DMS114 treated with DMSO at 0.1 percent for 48 hours (cell line): ENCODE measurements around the gene HNRNPA2B1.
"Not testable (repeated sequence)": the region's sequence is repeated elsewhere in the genome, so short reads cannot be mapped to it uniquely, and the experiment has no call there.

ENCODE experiments used
- DNase-seq: peaks from one replicate; lab custom pipeline; 2025; ENCODE audit not compliant: unreplicated experiment; lab: John Stamatoyannopoulos, UW

The HNRNPA2B1 gene

DNA sequence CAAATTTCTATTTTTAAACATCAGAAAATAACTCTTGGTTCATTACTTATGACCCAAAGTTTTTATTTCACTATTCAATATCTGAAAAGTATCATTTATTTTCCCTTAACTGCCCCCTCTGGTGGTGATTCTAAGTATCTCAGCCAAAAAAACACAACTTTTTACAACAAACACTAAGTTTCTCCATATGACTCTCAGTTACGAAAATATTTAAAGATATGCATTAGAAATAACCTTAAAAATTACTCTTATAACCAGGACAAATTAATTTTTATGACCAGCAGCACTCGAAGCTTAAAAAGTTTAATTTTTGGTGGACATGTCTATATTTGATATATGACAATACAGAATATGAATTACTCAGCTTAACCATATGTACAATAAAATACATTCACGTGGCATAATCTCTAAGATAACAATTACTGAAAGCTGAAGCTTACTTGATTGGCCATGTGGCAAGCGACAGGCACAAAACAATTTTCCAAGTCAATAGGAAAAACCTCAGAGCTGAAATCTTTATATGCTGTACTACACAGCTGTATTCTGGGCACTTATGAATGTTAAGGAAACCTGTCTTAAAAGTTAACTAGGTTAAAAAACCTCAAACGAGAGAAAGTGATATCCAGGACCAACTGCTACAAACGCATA is 2.3 kb downstream of the HNRNPA2B1 start:
- peak; percentile 43 for DNase-seq

- DNase-seq = no peak
Observed at GRCh38 chr7:26197153-26198115, 3.1 kb downstream of the HNRNPA2B1 start.

GRCh38 chr7:26195867-26196657 is 4.5 kb downstream of the HNRNPA2B1 start:
- DNase-seq = no peak

- no peak for DNase-seq
Observed at GRCh38 chr7:26195182-26195581, 5.4 kb downstream of the HNRNPA2B1 start.

GRCh38 chr7:26194764-26195163 is 5.8 kb downstream of the HNRNPA2B1 start:
- DNase-seq = not testable (repeated sequence)

GRCh38 chr7:26193432-26194207 is 6.9 kb downstream of the HNRNPA2B1 start:
- no peak for DNase-seq

DNA sequence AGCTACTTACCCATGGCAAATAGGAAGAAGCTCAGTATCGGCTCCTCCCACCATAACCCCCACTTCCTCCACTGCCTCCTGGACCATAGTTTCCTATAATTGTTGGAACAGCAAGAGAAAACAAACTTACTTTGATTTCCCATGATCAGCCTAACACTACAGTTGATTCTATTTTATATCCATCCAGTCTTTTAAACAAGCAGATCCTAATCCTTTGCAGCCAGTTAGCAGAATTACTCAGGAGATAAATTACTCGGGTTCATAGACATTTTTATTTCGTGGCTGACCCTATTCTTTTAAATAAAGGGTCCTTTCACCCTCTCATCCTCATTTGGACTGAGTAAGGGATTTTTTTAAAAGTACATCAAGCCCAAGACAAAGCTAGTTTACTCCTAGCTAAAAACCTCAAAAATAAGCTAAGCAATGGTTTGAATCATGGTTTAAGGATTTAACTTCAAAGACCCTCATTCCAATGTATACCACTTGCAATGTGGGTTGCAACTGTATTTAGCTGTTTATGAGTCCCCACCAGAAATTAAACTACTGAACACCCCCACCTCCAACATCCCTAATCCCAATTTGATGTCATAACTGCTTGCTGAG is 8.0 kb downstream of the HNRNPA2B1 start:
- no peak for DNase-seq

- no peak for DNase-seq
Observed at GRCh38 chr7:26191974-26192479, 8.5 kb downstream of the HNRNPA2B1 start.

GRCh38 chr7:26191233-26191973 is 9.1 kb downstream of the HNRNPA2B1 start:
- DNase-seq = no peak

GRCh38 chr7:26190417-26190869 is 10.1 kb downstream of the HNRNPA2B1 start:
- DNase-seq = no peak

DNA sequence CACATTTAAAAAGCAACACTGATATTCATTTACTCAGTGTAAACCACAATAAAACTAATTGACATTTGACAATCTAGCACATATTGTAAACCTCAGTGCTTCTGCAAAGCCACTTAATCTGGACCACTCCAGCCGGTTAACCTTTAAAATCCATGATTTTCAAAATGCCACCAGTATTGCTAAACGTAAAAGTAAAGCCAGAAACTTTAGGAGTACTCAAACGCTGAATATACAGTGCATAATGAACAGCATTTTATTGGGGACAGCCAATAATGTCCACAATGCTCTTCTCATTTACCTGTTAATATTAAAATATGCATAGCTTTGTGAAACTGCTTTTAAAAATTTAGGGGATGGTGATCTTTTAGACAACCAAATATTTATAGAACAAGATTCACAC is 10.8 kb downstream of the HNRNPA2B1 start:
- no peak for DNase-seq

GRCh38 chr7:26188957-26189541 is 11.5 kb downstream of the HNRNPA2B1 start:
- DNase-seq = no peak

DNA sequence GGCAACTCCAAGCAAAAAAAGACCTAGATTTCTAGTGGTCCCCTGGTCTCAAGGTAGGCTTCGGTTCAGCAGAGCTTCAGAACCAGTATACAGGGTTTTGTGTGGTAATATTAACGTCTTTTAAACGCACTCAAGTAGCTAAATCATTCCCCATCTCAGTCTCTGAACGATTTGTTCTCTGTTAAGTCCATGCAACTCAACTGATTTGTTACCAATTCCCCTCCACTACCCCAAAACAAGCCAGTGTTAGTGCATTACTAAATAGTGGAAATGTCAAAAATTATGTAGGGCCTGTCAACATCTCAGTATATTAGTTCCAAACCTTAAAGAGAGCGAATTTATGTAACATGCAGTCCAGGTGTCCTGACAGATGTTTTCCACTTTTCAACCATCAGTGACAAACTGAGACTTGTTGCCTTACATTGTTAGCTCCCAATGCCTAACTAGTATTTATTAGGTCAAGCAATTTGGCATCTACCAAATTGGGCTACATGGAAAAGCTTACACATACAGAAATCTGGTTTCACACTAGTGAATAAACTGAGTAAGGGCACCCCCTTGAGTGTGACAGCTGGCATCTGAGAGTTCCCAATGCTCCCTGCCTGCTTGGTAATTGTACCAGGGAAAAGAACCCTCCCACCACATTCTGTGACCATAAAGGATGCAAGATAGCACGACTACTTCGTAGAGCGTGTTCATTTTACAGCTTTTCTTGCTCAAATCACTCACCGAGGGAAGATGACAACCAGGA is 12.2 kb downstream of the HNRNPA2B1 start:
- peak; percentile 62 for DNase-seq

- DNase-seq = peak; percentile 62
Observed at GRCh38 chr7:26187380-26188205, 13.0 kb downstream of the HNRNPA2B1 start.

DNA sequence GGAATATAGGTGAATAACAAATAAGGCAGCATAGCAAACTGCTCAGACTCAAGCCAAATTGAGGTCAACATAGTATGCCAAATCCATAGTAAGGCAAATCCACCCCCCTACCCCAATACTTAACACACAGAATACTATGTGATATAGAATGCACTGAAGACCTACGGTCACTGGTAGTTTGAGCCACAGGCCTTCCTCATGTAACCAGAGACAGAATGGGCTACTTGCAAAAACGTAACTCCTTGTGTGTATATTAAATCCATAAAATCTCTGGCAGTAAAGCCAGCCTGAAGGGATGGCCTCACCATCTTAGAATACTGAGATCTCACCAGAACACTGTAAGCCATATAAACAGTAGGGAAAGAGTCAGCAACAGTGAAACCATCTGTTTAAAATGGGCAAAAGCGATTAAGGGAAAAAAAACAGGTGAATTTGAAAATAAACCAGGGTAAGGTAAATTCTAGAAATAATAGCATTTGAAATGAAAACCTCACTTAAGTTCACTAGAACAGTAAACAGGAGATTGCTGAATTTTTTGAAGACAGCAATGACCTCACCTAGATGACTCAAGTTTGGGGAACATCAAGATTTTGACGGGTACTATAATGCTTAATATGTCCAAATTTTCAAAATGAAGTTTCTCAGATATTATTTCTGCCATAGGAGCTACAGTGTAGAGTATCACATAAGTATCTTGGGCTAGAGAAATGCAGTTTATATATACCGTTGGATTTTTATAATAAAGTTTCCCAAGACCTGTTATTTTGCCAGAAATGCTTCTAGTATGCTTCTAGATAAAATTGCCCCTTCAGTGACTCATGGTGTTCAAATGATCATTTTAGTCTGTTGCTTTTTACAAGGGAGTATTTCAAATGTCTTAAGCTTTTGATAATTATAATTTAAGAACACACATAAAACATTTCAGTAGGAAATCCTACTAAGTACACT is 13.9 kb downstream of the HNRNPA2B1 start:
- no peak for DNase-seq

DNA sequence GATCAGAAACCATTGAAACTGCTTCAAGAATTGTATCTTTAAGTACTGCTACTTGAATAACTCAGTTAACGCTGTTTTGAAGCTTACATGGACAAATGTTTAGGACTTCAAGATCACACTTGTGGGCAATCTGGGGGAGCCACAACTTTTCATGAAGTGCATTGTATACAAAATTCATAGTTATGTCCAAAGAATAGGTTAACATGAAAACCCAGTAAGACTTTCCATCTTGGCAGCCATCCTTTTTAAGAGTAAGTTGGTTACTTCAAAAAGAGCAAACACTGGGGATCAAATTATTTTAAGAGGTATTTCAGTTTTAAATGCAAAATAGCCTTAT is 14.7 kb downstream of the HNRNPA2B1 start:
- no peak for DNase-seq
